ENCODE results near the gene RASSF10.

The RASSF10 gene

DNA sequence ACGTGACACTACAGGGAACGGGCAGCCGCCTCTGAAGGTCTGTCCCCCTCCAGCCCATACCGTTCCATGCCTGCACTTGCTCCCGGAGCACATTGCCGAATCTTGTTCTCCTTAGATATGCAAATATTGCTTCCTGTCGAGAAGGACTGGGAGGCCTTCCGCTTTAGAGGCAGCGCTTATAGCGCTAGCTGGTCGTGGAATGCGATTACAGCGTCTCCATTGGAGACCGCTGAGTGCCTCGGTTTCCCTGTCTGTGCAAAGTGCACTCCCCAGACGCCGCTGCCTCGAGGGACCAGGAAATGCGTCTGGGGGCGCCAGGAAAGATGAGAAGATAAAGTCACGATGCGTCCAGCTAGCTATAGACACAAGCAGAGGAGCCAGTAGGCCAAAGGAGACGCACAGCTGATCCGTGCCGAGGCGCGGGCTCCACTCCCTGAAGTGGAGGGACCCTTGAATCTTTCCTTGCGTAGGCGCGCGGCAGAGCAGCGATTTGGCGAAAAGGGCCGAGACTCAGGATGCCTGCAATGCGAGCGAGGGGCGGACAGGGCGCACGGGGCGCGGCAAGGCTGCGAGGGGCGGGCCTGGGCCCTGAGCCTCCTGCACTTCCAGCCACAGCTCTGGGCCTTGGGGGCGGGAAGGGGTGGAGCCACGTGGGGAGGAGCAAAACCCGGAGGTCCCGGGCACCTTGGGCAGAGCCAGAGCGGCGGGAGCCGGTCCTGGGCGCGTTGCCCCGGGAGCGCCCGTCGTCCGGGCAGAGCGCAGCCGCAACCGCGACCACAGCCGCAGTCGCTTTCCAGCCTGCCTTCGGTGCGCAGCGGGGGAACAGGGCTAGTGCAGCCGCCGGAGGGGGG is at the start of gene RASSF10:
RASSF10 (plus strand) TSS at position 692 of the 851 bp plus-strand sequence. CDS start 261 bp downstream, outside the sequence.
- no peak for DNase-seq

DNA sequence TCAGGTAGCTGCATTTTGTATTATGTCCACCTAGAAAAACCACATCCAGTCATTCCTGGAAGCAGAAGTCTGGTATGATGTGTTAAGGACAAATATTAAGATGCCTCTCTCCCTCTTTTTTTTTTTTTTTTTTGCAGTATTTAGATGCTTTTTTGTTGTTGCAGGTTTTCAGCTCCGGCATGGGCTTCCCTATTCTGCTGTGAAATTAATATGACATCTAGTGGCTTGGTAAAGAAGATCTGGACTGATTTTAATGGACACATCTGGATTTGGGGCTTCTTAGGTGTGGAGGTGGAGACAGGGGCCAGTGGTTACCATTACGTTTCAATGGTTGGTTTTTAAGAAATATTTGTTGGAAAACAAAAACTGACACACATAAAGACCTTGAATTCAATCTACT is 47.5 kb upstream of the RASSF10 start:
- no peak for DNase-seq

DNA sequence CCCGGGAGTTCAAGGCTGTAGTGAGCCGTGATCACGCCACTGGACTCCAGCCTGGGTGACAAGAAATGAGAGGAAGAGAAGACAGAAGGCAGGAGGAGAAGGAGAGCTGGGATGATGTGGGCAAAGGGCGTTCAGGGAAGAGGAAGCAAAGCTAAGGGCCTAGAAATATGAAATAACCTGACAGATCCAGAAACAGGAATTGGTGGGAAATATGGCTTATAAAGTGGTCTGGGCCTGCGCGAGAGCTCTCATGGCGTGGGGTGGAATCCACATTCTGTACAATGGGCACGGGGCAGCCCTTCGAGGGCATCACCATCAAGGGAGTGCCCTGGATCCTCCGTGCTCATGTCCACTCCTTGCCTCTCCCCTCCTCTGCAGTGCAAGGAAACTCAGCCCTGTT is 46.8 kb upstream of the RASSF10 start:
- DNase-seq: no peak

DNA sequence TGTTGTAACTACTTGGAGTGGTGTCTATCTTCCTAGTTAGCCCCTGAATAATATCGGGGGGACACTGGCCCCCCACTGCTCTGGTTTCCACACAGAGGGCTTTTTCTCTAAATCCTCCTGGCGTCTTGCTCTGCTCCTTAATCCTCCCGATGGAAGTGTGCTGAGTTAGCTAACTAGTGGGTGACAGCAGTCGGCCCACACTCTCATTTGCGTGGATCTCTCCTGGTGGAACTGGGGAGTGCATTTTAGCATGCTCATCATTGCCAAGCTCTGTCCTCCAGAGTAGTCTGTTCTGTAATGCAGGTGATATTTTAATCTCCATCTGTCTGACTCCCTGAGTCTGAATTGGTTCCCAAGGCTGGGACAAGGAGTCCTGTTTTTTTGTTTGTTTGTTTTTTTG is 46.1 kb upstream of the RASSF10 start:
- DNase-seq: no peak

GRCh38 chr11:12963792-12964536 is 45.2 kb upstream of the RASSF10 start:
- peak; percentile 55 for DNase-seq

- DNase-seq: no peak
Measured at GRCh38 chr11:12964650-12965049, 44.5 kb upstream of the RASSF10 start.

DNA sequence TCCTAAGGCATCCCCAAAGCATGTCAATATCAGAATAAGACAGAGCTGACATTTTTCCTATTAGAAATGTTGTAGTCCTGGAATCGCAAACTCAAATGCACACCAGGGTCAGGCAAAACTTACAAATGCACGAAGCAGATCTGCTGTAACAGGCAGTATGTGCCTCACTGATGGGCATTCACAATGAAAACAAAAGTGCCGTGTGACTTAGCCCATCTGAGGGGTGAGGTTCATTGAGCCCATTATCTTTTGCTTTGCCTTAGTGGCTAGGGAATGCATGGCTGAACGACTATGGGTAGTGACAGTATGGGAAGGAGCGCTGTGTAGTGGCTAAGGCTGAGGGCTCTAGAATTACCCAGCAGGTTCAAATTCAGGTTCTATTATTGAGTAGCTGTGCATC is 43.1 kb upstream of the RASSF10 start:
- no peak for DNase-seq

DNA sequence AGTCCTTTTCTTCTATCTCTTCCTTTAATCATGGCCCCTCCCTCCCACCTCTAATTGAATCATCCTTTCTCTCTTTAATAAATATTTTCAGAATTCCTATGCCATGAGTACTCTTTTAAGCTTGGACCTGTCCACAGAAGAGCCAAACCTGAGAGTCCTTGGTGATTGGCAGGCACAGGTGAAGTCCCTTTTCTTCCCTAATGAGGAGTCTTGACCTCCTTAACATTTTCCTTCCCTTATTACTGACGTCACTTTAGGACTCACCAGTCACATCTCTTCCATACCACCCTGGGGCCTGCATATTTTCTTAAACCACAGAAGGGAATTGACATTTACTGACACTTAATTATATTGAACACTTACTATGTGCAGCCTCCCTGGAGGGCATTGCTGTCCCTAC is 41.0 kb upstream of the RASSF10 start:
- DNase-seq: no peak

DNA sequence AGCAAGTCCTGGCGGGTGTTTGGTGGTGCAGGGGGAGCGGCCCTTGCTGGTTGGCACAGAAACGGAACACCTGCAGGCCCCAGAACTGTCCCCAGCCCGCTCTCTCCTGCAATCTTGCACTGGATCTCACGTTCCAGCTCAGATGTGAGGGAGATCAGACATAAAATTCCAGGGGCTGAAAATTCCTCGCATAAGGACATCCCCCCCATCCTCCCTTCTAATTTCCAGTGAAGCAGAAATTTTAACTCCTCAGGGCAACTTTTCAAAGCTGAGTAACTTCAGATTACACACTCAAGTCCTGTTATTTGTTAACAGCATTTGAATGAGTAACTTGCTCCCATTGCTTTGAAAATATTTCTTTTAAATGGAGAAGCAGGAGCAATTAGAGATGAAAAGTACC is 40.3 kb upstream of the RASSF10 start:
- no peak for DNase-seq

DNA sequence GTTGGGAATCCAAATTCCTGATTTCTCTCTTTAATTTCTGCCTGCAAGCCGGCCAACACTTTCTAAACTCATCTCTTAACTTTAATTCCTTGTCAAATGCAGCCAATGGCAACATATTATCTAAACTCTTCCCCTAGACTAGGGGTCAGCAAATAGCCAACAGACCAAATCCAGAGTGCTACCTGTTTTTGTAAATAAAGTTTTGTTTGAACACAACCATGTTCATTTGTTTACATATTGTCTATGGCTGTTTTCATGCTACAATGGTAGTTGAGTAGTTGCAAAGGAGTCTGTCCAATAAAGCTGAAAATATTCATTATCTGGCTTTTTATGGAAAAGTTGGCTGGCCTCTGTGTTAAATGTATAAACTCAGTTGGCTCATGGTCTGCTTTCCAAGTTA is 37.2 kb upstream of the RASSF10 start:
- no peak for DNase-seq

- no peak for DNase-seq
Measured at GRCh38 chr11:12973528-12974181, 35.5 kb upstream of the RASSF10 start.

DNA sequence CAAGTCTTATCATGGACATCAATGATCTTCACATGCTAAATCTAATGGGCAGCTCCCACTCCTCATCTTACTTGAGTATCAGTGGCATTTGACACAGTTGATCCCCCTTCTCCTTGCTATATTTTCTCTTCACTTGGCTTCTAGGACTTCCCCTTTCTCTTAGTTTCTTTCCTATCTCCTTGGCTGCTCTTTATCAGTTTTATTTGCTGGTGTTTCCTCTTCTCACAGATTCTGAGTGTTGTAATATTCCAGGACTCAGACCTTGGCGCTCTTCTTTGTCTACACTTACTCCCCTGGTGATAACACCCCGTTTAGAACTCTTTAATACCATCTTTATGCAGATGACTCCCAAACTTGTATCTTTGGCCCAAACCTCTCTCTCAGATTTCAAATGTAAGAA is 33.9 kb upstream of the RASSF10 start:
- no peak for DNase-seq

DNA sequence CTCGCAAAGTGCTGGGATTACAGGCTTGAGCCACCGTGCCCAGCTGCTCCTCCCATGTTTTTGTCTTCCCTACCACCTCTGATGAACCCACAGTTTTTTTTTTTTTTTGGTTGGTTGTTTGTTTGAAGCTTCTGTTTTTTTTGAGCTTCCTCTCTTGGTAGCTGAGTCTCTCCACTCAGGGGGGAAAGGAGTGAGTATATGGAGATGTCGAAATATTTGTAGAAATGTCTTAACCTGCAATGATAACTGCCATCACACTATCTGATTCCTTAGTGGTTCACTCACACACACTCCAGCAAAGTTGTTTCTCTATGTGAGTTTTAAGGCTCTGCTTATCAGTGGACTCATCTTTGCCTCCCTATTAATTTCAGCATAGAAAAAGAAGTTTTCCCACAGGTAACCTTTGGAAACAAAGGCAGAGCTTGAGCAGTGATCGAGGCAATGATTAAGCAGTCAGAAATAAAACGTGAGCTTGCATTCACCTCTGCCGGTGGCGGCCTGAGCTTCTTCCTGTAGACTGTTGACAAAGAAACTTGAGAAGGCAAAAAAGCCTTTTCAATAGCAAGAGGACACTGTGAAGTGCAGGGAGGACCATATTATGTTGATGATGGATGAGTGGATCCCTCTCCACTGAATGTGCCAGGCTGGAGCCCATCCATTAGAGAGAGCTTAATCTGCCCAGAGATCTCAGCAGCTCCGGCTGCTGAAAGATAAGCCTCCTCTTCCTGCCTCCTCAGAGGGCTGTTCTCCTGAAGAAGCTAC is 29.0 kb upstream of the RASSF10 start:
- DNase-seq: no peak

DNA sequence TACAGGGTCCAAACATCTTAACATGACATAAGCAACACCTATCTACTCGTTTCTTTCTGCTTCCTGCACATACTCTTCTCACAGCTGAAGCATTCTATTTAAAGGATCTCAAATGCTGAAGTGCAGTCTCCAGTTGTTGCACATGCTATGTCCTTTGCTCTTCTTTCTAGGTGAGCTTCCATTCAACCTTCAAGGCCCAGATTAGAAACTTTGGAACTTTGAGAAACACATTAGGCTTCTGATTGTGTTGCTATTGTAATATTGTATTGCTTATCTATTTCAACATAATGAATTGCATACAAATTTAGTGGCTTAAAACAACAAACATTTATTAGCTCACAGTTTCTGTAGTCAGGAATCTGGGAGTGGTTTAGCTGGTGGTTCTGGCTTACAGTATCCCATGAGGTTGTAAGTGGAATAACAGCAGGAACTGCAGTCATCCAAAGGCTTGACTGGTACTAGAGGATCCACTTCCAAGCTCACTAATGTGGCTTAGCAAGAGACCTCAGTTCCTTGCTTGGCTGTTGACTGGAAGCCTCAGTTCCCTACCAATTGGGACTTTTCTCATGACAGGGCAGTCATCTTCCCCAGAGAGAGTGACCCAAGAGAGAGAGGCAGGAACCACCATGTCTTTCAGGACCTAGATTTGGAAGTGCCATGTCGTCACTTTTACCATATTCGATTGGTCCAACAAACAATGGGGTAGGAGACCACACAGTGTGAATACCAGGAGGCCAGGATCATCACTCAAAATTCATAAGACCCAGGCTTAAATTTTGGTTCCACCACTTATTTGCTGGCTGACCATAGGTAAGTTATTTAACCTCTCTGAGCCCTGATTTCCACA is 27.2 kb upstream of the RASSF10 start:
- DNase-seq: no peak

- no peak for DNase-seq
Measured at GRCh38 chr11:12983336-12983735, 25.8 kb upstream of the RASSF10 start.

DNA sequence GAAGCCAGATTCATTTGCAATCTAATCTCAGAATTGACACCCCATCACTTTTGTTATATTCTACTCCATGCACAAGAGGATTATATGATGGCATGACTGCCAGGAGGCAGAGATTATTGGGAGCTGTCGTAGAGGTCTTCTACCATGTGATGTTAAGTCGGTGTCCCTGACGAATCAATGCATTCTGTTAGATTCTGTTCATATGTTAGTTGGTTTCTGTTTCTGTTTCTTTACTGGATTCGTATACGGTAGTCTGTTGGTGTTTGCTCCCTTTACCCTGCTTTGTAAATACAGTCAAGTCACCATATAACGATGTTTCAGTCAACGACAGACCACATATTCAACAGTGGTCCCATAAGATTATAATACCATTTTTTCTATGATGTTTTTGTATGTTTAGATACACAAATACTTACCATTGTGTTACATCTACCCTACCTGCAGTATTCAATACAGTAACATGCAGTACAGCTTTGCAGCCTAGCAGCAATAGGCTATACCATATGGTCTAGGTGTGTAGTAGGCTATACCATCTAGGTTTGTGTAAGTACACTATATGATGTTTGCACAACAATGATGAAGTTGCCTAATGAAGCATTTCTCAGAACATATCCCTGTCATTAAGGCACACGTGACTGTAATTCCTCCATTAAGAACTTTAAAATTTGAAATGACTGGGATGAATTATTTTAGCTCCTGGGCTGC is 22.8 kb upstream of the RASSF10 start:
- DNase-seq: no peak

- DNase-seq: no peak
Measured at GRCh38 chr11:12989428-12990161, 19.5 kb upstream of the RASSF10 start.

- no peak for DNase-seq
Measured at GRCh38 chr11:12990162-12990480, 19.0 kb upstream of the RASSF10 start.

DNA sequence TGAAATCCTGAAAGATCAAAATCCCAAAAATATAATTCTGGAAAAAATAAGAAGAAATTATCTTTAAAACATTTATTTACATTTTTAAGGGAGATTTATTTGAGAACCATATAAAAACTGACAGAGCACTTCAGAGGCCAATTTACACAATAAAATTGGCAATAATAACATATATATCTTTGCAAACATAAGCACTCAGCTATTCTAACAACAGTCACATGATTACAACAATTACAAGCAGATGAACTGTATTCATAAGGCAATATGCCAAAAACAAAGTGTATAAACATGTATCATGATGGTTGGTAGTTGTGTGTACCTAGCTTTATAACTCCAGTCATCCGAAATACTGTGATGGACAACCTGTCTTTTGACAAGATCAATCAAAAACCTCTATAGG is 17.7 kb upstream of the RASSF10 start:
- DNase-seq: no peak

GRCh38 chr11:12993626-12994025 is 15.5 kb upstream of the RASSF10 start:
- DNase-seq: no peak

GRCh38 chr11:12994476-12994875 is 14.6 kb upstream of the RASSF10 start:
- no peak for DNase-seq
